ENCODE results near the gene CTSH.
"Not testable (repeated sequence)": the region's sequence is repeated elsewhere in the genome, so short reads cannot be mapped to it uniquely, and the experiment has no call there.

CTSH gene

DNA sequence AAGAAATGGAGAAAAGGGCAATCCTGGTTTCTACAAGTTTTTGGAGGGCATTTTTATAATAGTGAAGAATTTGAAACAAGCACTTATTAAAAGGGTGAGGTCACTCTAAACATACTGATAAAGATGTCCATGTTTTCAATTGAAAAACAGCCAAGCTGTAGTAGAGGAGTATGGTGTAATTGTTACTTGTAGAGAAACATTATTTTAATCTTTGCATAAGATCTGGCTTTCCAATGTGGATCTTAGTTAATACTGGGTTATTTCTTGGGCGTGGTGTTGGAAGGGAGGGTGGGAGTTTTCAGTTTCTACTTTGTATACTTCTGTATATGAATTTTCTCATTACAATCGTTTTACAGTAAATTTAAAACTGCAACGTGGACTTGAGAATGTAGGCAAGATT lies 49.4 kb downstream of the CTSH start:
- no peak for DNase-seq (ENCODE audit: low read depth in 1 of 2, low spot score in 1 of 2)

DNA sequence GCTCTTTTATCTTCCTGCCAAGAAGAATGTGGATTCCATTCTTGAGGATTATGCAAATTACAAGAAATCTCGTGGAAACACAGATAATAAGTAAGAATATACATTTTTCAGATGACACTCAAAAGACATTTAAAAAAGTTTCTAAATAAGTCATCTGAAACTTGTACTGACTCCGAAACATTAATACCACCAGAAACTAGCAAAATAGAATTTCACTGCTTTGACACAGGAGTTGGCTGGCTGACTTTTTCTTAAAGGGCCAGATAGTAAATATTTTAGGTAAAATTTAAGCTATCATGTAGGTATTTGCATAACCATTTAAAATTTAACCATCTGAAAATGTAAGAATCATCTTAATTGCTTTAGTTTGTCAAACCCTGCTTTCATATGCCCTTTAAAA lies 51.3 kb downstream of the CTSH start:
- DNase-seq (ENCODE audit: low read depth in 1 of 2, low spot score in 1 of 2), result no peak

DNA sequence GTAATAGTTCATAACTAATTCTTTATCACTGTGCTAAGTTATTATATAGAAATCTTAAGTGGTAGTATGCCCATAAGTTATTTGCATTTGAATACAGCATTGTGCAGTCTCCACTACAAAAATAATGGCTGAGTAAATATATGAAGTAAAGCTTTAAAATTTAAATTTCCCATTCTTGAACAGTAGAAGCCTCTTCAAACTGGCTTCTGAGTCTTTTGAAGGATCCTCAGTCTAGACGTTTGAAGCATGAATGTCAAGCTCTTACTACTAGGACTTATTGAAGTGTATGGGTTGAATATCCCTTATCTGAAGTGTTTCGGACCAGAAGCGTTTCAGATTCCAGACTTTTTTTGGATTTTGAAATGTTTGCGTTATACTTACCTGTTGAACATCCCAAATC lies 55.8 kb downstream of the CTSH start:
- no peak for DNase-seq (ENCODE audit: low read depth in 1 of 2, low spot score in 1 of 2)

DNA sequence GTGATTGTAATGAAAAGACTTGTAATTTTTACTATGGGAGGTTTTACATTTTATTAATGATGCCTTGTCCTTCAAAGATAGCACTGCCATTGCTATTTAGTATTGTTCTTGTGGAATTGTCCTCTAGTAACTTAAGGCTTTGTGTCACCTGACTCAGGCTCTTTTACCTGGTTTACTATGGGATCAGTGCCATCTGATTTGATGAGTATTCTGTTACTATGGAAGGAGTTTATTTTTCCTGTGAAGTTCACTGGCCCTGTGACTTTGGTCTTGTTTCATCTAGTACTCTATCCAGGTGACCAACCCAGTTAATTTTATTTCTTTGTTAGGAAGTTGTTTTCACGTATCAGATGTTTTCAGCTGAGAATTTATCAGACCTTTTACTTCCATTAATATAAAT lies 63.2 kb downstream of the CTSH start:
- DNase-seq (ENCODE audit: low read depth in 1 of 2, low spot score in 1 of 2), result no peak

DNA sequence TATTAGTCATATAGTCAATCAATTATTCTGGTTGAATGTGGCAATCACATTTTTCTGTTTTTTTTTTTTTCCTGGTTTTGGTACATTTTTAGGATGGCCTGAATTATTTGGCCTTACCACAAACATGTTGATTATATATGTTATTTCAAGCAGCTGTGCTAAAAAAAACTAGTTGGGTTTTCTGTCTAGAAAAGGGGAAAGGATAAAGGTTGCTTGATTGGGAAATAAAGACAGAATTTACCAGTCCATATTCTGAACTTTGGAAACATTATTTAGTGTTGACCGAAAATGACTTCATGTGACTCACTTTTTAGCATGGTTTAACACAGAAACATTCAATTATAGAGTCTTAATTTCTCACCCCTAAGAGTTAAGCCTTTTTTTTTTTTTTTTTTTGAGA lies 64.0 kb downstream of the CTSH start:
- no peak for DNase-seq (ENCODE audit: low read depth in 1 of 2, low spot score in 1 of 2)

DNA sequence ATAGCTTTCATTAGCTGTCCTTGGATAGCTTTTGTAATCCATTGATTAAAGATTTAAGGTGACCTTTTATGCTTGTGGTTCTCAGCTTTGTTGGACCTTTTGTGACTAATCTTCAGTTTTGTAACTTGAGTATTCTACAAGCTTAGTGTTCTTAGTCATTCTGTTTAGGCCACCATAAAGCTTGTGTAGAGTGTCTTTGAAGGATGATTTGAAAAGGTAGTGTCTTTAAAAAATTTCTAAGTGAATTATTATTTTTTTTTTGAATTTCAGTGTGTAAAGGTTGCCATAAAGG lies 64.7 kb downstream of the CTSH start:
- DNase-seq (ENCODE audit: low read depth in 1 of 2, low spot score in 1 of 2), result no peak

DNA sequence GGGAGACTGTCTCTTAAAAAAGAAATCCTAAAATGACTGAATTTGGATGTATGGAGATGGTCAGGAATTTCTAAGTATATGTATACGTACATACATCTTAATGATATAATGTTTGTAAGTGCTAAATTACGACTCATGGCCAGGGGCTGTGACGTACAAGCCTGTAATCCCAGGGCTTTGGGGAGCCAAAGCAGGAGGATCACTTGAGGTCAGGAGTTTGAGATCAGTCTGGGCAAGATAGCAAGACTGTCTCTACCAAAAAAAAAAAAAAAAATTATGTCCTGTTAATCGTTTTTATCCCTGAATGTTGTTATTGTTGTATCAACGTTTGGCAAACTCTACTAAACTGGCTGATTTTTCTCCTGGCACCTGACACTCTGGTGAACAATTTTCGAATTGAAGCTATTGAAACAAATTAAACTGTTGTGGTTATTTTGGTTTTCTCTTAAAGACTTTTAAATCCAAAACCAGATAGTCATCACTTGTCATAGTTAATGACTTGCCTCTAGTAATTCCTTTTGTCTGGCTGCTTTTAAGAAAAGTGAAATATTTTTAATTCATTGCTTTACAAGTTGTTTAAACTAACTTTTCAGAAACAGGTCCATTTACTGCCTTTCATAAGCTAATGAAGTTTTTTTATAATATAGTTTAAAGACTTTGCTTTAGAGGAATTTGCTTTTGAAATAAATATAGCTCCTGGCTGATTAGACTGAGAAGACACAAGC lies 65.2 kb downstream of the CTSH start:
- DNase-seq (ENCODE audit: low read depth in 1 of 2, low spot score in 1 of 2), result no peak

DNA sequence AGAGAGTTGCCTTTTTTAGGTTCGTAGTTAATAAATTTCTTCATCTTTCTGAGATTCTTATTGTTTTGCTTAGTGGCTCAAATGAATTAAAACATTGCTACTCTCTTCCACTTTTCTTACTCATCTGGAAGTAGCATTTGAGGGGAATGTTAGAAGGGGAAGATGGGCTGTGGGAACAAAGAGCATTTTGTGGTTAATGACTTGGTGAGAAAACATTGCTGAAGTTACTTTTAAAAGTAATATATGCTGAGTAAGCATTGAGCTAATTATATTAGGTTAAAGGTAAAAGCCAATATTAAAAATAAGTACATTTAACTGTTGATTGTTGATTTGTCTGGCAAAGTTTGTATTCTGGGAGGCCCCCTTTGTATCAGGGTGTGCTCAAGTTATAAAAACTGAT lies 66.5 kb downstream of the CTSH start:
- DNase-seq (ENCODE audit: low read depth in 1 of 2, low spot score in 1 of 2), result no peak

DNA sequence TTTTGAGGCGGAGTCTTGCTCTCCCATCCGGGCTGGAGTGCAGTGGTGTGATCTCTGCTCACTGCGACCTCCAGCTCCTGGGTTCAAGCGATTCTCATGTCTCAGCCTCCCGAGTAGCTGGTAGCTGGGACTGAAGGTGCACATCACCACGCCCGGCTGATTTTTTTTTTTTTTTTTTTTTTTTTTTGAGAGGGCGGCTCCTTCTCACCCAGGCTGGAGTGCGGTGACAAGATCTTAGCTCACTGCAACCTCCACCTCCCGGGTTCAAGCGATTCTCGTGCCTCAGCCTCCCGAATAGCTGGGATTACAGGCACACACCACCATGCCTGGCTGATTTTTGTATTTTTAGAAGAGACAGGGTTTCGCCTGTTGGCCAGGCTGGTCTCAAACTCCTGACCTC lies 67.9 kb downstream of the CTSH start:
- not testable (repeated sequence) for DNase-seq (ENCODE audit: low read depth in 1 of 2, low spot score in 1 of 2)

DNA sequence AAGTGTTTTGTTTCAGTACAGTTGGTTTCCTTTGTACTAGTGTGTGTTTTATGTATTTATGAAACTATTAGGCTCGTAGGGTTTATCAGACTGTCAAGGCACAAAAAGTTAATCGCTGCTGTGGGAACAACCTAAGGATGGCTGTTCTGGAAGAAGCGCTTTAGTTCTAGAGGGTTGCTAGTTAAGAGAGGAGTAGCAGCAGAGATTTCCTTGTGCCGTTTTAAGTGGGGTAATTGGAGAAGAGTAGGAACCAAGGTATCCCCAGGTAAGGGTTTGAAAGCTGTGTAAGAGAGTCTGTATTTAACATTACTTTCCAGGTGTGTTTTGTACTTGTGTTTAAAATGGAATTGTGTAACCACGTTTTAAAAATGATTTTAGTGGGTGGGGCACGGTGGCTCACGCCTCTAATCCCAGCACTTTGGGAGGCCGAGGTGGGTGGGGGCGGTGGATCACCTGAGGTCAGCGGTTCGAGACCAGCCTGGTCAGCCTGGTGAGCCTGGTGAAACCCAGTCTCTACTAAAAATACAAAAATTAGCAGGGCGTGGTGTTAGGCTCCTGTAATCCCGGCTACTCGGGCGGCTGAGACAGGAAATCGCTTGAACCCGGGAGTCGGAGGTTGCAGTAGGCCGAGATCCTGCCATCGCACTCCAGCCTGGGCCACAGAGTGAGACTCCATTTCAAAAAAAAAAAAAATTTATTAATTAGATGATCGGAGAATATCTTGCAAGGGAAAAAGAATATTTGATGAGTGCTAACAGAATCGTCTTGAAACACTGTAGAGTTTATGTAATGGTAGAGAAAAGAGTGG lies 69.5 kb downstream of the CTSH start:
- DNase-seq (ENCODE audit: low read depth in 1 of 2, low spot score in 1 of 2), result no peak

DNA sequence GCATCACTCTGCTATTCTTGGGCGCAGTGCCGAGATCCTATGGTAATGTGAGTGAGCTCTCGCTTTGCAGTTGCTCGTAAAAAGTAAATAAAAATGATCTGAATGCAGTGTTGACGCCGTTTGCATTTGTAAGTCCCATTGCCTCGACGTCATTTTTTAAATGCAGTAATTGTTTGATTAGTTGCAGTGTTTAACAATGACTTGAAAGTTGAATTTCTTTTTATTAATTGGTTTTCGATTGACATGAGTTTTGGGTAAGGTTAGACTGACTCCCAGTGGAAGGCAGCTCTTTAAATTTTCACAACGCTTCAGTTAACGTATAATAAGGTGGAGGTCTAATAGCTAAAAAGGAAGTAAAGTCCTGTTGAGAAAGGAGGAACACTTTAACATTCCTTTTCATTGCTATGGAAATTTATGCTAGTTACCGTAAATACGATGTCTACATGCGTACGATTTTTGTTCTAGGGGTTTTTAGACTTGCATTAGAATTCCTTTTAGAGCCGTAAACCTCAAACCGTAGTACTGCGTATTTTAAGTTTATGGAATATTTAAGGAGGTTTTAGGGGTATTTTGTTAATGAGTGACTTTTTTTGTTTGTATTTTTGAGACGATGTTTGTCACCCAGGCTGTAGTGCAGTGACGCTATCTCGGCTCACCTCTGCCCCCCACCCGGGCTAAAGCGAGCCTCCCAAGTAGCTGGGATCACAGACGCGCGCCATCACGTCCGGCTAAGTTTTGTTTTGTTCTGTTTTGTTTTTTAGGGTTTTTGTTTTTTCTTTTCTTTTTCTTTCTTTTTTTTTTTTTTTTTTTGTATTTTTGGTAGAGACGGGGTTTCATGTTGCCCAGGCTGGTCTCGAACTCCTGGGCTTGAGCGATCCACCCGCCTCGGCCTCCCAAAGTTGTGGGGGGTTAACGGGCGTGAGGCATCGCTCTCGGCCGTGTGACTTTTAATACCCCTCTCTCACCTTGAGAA lies 70.8 kb downstream of the CTSH start:
- DNase-seq (ENCODE audit: low read depth in 1 of 2, low spot score in 1 of 2), result peak in 1 of 2 donors; percentile 9

DNA sequence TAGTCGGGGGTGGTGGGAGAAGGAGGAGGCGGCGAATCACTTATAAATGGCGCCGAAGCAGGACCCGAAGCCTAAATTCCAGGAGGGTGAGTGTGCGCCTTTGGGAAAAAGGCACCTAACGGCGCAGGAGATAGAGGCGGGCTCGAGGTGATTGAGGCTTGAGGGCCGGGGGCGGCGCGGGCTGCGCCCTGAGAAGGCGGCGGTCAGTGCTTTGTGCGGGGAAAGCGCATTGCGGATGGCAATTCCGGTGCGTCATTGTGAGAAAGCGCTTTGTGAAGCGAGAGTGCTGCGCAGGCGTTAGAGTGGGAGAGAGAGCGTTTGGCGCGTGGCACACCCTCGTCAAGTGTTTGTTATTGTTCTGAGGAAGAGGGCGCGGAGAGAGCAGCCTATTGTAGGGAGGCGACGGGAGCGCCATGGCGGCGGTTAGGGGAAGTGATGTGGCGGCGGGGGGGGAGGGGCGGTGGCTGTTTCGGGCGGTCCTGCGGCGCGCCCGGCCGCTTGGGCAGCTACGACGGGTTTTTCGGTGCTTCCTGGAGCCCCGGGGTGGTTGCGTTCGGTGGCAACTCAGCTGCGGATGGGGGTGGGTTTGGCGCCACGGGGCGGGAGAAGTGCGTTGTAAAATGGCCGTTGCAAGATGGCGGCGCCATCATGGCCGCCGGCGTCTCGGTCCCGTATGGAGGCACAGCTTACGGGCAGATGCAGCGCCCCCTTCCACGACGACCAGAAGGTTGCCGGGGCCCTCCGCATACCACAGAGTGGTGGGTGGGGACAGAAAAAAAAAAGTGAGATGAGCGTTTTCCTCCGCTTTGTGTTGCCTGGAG lies 71.7 kb downstream of the CTSH start:
- peak; percentile 74 to 89 for DNase-seq (ENCODE audit: low read depth in 1 of 2, low spot score in 1 of 2)

DNA sequence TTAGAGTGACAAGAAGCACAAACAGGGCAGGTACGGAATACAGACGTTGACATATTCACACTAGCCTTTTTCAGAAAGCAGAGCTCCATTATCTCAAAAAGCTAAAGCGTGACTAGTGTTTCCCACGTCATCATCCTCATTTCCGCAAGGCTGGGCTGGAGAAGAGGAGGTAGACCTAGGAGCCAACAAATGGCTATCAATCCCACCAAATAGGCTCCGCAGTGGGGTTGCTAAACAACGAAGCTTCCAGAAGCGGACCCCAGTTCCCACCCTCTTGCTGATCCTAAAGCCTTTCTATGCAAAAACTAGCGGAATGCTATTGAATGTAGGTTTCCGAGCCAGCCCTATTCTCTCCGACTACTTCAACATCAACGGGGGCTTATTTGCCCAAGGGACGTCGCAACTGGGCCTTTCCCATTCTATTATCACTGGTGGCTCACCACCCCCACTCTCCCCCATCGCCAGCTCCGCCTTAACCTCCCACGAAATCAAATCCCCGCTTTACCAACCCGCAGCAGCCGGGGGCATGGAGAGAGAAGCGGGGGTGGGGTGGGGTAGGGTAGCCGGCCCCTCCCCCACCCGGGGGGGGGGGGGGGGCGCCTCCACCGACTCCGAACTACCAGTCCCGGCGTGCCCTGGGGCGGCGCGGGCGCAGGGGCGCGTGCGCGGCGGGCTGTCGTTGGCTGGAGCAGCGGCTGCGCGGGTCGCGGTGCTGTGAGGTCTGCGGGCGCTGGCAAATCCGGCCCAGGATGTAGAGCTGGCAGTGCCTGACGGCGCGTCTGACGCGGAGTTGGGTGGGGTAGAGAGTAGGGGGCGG lies 72.5 kb downstream of the CTSH start, which contains the start of gene MORF4L1:
MORF4L1 (plus strand) TSS at position 736 of the 817 bp plus-strand sequence. CDS start 128 bp downstream, outside the sequence.
- peak; percentile 90 to 91 for DNase-seq (ENCODE audit: low read depth in 1 of 2, low spot score in 1 of 2)

DNA sequence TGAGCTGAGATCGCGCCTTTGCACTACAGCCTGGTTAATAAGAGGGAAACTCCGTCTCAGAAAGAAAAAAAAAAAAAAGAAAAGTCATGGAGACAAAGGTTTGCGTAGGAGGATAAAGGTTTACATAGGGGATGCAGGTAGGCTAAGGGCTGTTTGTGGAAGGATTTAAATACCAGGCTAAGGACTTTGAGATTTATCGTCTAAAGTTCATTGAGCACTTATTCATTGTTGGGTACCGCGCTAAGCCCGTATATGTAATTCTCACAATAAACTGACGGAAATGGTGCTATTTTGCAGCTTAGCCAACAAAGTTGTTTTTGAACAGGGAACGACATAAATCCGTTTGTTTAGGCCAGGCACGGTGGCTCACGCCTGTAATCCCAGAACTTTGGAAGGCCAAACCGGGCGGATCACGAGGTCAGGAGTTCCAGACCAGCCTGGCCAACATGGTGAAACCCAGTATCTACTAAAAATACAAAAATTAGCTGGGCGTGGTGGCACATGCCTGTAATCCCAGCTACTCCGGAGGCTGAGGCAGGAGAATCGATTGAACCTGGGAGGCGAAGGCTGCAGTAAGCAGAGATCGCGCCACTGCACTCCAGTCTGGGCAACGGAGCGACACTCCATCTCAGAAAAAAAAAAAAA lies 73.2 kb downstream of the CTSH start:
- not testable (repeated sequence) for DNase-seq (ENCODE audit: low read depth in 1 of 2, low spot score in 1 of 2)
